ENCODE data around the gene ACAD10. TPM values are rescaled to one million over a fixed set of nuclear protein-coding genes. Genes with fewer than 3 reads are reported as not detected.

The ACAD10 gene
- total and polyA plus RNA-seq, 4 donors: 10.7 to 34.8 (median 21.2) TPM

GRCh38 chr12:111768159-111768895 lies 82.5 kb downstream of the ACAD10 start:
- H3K27me3 ChIP-seq (ENCODE audit: control insufficient read depth in 4 of 4, insufficient read depth in 4 of 4, low read length in 3 of 4): no peaks in the 10 kb centered on the region
- H3K27ac ChIP-seq (ENCODE audit: low read depth in 1 of 2, low read length in 2 of 2): peak overlapping the region; percentile 94 to 95
- peaks cover 16 to 59% (median 49%) of the 10 kb centered on the region in 4 donors for H3K4me1 ChIP-seq (ENCODE audit: control insufficient read depth in 4 of 4, insufficient read depth in 4 of 4, low read length in 3 of 4)
- DNase-seq (ENCODE audit: low spot score): no peak
- peaks cover 0 to 6% (median 2%) of the 10 kb centered on the region in 4 donors for H3K36me3 ChIP-seq (ENCODE audit: control insufficient read depth in 4 of 4, insufficient read depth in 3 of 4, low read depth in 1 of 4, low read length in 3 of 4)
- 36% methylated on average over 9 of the region's 9 CpGs for WGBS
- peak overlapping the region; percentile 88 to 97 (median 96) for H3K4me3 ChIP-seq (ENCODE audit: low read depth in 1 of 3, low read length in 3 of 3)
- H3K9me3 ChIP-seq (ENCODE audit: control insufficient read depth in 4 of 4, low read length in 3 of 4): no peaks in the 10 kb centered on the region
- TF ChIP-seq HNF4A (conservative IDR thresholded peaks at IDR 0.05): peak in 1 of 2 donors; percentile 13
- TF ChIP-seq RXRA (IDR thresholded peaks at IDR 0.05): no peak
- no peak for TF ChIP-seq FOXA1 (IDR thresholded peaks at IDR 0.05)
- H3K9ac ChIP-seq (ENCODE audit: low read depth in 1 of 2, low read length in 2 of 2): peak overlapping the region; percentile 81 to 93

DNA sequence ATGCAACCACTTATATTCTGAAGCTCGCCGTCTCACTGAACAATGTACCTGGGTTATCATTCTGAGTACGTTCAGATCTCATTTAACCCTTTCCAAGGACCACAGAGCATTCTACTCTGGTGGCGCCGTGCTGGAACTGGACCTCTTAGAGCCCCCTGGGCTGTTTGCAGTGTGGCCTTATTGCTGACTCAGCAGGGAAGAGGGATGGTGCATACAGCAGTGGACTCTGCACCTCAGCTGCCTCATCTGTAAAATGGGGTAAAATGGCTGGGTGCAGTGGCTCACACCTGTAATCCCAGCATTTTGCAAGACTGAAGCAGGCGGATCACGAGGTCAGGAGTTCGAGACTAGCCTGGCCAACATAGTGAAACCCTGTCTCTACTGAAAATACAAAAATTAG lies 83.7 kb downstream of the ACAD10 start:
- WGBS: 49% methylated on average over 8 of the region's 8 CpGs
- TF ChIP-seq, protein P1, sequence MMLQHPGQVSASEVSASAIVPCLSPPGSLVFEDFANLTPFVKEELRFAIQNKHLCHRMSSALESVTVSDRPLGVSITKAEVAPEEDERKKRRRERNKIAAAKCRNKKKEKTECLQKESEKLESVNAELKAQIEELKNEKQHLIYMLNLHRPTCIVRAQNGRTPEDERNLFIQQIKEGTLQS (IDR thresholded peaks at IDR 0.05): no peak
- peak in 1 of 2 donors; percentile 47 for TF ChIP-seq HNF4A (conservative IDR thresholded peaks at IDR 0.05)
- no peak for TF ChIP-seq CTCF (IDR thresholded peaks at IDR 0.05; ENCODE audit: low read depth, low read length, missing input control)
- TF ChIP-seq HNF4G (IDR thresholded peaks at IDR 0.05): no peak
- TF ChIP-seq RAD21 (IDR thresholded peaks at IDR 0.05): no peak
- Histone ChIP-seq H3K4me3 (ENCODE audit: low read depth in 1 of 3, low read length in 3 of 3) (peak overlapping the region in 1 of 3 donors; percentile 24), H3K27me3 (ENCODE audit: control insufficient read depth in 4 of 4, insufficient read depth in 4 of 4, low read length in 3 of 4) (no peaks in the 10 kb centered on the region), H3K36me3 (ENCODE audit: control insufficient read depth in 4 of 4, insufficient read depth in 3 of 4, low read depth in 1 of 4, low read length in 3 of 4) (peaks cover 0 to 6% (median 2%) of the 10 kb centered on the region in 4 donors), H3K27ac (ENCODE audit: low read depth in 1 of 2, low read length in 2 of 2) (no peak overlapping the region), H3K9ac (ENCODE audit: low read depth in 1 of 2, low read length in 2 of 2) (no peak overlapping the region), H3K9me3 (ENCODE audit: control insufficient read depth in 4 of 4, low read length in 3 of 4) (no peaks in the 10 kb centered on the region), H3K4me1 (ENCODE audit: control insufficient read depth in 4 of 4, insufficient read depth in 4 of 4, low read length in 3 of 4) (peaks cover 17 to 71% (median 62%) of the 10 kb centered on the region in 4 donors)
- no peak for DNase-seq (ENCODE audit: low spot score)

DNA sequence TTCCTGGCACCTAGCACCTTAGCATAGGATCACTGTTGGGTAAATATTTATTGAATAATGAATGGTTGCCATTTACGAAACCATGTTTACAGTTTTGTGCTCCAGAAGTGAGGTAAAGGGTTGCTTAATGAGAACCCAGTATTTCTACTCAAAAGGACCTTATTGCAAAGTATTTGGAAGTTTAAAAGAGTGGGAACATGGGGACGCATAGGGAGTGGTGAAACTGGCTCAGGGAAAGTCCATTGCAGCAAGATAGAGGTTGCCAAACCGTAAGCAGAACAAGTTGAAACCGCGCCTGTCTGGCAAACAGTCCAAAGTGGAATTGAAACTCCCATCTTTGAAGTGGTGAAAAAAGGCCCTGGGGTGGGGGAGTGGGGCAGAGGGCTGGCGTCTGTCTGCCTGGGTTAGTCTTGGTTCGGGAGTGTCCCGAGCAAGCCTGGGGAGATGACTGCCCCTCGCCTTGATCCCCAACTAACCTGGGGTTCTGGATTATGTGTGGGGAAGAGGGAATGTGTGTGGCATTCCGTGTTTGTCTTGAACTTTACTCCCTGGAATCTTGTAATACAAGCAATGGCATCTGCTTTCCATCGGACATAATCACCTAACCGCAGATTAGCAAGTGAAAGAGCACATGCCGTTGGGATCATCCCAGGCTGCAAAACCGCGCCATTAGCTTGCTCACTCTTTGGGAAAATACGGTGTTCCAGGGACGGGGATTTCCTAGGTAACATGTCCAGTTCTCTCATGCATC lies 88.1 kb downstream of the ACAD10 start:
- Histone ChIP-seq H3K36me3 (ENCODE audit: control insufficient read depth in 4 of 4, insufficient read depth in 3 of 4, low read depth in 1 of 4, low read length in 3 of 4) (peaks cover 0 to 6% (median 2%) of the 10 kb centered on the region in 4 donors), H3K4me3 (ENCODE audit: low read depth in 1 of 3, low read length in 3 of 3) (peak overlapping the region; percentile 18 to 56 (median 31)), H3K27me3 (ENCODE audit: control insufficient read depth in 4 of 4, insufficient read depth in 4 of 4, low read length in 3 of 4) (no peaks in the 10 kb centered on the region), H3K9me3 (ENCODE audit: control insufficient read depth in 4 of 4, low read length in 3 of 4) (no peaks in the 10 kb centered on the region), H3K4me1 (ENCODE audit: control insufficient read depth in 4 of 4, insufficient read depth in 4 of 4, low read length in 3 of 4) (peaks cover 29 to 92% (median 83%) of the 10 kb centered on the region in 4 donors), H3K9ac (ENCODE audit: low read depth in 1 of 2, low read length in 2 of 2) (peak overlapping the region in 1 of 2 donors; percentile 87), H3K27ac (ENCODE audit: low read depth in 1 of 2, low read length in 2 of 2) (peak overlapping the region; percentile 93 to 97)
- no peak for DNase-seq (ENCODE audit: low spot score)
- WGBS: 15% methylated on average over 17 of the region's 17 CpGs
- TF ChIP-seq NR2F2 (IDR thresholded peaks at IDR 0.05) (peak; percentile 39), JUND (IDR thresholded peaks at IDR 0.05) (peak; percentile 62 to 87), FOXA2 (IDR thresholded peaks at IDR 0.05) (peak; percentile 83), GABPA (IDR thresholded peaks at IDR 0.05 in 1 of 2, conservative IDR thresholded peaks at IDR 0.05 in 1 of 2) (peak; percentile 20 to 40), RAD21 (IDR thresholded peaks at IDR 0.05) (peak in 1 of 2 donors; percentile 38), RXRA (IDR thresholded peaks at IDR 0.05) (peak; percentile 85 to 94), TAF1 (conservative IDR thresholded peaks at IDR 0.05) (peak; percentile 44), HNF4G (IDR thresholded peaks at IDR 0.05) (peak; percentile 74), CTCF (IDR thresholded peaks at IDR 0.05; ENCODE audit: low read depth, low read length, missing input control) (no peak), HNF4A (conservative IDR thresholded peaks at IDR 0.05) (peak; percentile 85 to 88), FOXA1 (IDR thresholded peaks at IDR 0.05) (peak; percentile 69), MAX (IDR thresholded peaks at IDR 0.05) (peak; percentile 76), ZBTB33 (IDR thresholded peaks at IDR 0.05) (peak; percentile 69), EGR1 (IDR thresholded peaks at IDR 0.05; ENCODE audit: low read depth in 2 of 2) (peak; percentile 57 to 77)
- TF ChIP-seq, protein P1 (IDR thresholded peaks at IDR 0.05): peak; percentile 86

All from liver (tissue), 9 donors.